Stimulated activated CD8-positive, alpha-beta memory T cell treated with anti-CD3 and anti-CD28 coated beads, Interleukin-15, amount 100 ng/mL, for 4 hours (primary cell): ENCODE measurements around the gene IRAK1.

Source experiments
- DNase-seq, 2 donors: peaks; one replicate each; pipeline ENCODE4 v3.0.0-alpha.2; 2020; ENCODE audit warnings: low read depth in 2 of 2

The IRAK1 gene

DNA sequence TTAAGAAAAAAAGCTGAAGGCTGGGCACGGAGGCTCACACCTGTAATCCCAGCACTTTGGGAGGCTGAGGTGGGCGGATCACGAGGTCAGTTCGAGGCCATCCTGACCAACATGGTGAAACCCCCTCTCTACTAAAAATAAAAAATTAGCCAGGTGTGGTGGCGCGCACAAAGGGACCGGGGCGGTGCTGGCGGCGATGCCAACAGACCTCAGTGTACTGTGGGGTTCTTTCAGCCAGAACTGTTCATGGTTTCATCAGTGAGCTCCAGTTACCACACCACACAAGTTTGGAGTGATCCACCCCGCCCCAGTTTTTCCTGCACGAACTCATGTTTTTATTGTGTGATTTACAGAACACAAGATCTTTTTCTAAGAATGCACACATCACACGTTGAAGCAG lies 21.2 kb upstream of the IRAK1 start:
- DNase-seq = no peak

DNA sequence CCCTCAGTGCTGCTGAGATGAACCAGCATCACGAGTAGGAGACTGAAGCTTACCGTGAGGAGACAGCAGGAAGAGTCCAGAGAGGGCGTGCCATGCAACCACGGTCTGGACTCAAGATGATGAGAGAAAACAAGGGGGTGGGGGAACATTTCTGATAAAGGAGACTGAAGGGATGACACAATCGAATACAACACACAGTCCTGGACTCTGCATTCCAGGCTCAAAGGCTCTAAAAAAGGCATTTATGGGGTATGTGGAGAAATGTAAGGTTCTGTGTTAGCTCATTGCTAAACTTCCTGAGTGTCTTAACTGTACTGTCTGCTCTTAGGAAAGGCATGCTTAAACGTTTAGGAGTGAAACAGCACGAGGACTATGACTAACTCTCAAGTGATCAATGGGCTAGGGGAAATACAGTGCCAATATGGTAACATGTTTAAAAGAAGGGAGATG lies 20.6 kb upstream of the IRAK1 start:
- no peak for DNase-seq

DNA sequence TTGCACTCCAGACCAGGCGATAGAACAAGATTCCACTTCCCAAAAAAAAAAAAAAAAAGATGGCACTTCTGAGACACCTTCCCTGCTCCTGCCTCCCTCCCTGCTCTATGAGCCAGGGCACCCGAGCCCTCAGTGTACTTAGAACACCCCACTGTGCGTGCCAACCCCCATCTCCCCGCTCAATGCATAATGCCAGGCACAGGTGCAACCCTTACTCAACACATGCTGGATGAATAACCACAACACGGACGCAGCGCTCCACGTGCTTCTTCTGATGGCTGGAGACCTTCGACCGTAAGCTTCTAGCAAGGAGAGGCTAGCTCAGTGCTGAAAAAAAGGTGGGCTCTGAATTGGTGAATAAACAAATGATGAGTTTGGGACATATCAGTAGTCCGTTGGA lies 19.9 kb upstream of the IRAK1 start:
- DNase-seq = no peak

DNA sequence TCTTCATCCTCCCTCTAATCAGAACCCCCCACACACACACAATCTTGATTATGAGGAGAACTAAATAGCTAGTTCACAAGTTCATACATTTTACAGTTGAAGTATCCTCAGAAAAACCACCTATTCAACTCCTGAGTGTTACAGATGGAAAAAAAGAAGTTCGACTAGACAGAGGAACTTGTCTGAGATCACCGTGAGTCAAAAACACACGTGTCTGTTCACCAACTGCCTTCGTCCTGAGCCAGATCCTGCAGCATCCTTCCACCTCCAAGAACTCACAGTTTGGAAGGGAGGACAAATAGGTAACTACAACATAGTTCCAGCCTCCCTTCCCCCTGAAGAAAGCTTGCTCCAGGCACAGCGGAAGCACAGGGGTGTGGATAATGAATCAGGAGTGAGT lies 19.0 kb upstream of the IRAK1 start:
- no peak for DNase-seq

DNA sequence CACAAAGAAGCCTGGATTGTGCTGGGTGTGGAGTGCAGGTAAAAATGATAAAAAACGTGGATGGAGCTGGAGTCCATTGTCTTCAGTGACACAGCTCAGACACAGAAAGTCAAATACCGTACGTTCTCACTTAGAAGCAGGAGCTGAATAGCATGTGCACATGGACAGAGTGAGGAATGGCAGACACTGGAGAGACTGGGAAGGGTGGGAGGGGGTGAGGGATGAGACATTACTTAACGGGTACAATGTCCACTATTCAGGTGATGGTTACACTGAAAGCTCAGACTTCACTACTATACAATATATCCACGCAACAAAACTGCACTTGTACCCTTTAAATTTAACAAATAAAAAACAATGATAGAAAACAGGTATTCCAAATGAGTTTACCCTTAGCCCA lies 18.1 kb upstream of the IRAK1 start:
- DNase-seq = no peak

DNA sequence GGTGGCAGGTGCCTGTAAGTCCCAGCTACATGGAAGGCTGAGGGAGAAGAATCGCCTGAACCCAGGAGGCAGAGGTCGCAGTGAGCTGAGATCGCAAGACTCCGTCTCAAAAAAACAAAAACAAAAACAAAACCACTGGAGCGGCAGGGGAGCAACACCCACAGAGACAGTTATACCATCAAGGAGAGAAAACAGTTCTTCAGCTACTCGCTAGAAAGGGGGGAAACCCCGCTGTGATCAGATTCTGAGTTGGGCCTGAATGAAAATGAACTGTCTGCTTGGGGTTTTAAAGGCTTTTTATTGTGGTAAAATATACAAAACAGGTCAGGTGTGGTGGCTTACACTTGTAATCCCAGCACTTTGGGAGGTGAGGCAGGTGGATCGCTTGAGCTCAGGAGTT lies 16.8 kb upstream of the IRAK1 start:
- DNase-seq = no peak

DNA sequence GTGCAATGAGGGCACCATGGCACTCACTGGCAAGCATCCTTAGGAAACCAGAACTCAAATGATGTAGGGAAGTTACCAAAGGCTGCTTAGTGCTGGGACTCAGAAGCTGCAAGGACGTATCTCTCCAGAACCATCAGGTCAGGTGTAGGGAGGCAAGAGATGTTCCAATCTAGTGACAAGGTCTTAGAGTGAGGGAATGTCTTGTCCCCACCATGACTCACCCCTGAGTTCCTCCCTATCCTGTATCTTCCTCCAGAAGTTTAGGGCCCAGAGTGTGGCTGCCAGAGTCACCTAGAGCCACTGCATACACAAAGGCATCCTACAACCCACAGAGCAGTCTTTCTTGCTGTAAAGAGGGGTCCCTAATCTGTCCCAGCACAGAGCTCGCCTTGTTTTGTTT lies 14.1 kb upstream of the IRAK1 start:
- DNase-seq = no peak

DNA sequence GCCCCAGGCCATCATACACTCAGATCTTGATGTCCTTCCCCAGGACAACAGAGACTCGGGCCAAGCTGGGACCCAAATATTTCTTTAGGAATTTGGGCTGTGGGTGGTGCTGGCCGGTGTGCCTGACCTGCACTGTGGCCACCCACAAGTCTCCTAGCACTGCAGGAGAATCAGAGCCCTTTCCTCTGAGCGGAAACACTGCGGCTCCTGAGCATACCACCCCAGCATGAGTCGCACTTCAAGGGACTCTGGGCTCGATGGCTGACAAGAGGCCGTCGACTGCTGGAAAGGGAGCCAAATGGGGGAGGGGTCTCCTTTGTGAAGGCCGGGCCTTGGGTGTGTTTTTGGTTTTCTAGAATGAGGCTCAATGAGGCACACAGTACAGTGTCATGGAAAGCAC lies 13.0 kb upstream of the IRAK1 start:
- DNase-seq = no peak

DNA sequence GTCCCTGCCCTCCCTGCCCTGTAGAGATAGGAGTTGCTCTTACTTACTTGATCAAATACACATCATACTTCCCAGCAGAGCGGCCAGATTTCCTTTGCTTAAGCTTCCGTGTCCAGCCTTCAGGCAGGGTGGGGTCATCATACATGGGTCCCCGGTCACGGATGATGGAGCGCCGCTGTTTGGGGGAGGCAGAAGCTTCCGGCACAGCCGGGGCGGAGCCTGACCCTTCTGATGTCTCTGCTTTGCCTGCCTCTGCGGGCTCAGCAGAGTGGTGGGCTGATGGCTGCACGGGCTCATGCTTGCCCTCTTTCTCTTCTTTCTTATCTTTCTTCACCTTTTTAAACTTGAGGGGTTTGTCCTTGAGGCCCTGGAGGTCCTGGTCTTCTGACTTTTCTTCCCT lies 12.5 kb upstream of the IRAK1 start:
- DNase-seq = no peak

DNA sequence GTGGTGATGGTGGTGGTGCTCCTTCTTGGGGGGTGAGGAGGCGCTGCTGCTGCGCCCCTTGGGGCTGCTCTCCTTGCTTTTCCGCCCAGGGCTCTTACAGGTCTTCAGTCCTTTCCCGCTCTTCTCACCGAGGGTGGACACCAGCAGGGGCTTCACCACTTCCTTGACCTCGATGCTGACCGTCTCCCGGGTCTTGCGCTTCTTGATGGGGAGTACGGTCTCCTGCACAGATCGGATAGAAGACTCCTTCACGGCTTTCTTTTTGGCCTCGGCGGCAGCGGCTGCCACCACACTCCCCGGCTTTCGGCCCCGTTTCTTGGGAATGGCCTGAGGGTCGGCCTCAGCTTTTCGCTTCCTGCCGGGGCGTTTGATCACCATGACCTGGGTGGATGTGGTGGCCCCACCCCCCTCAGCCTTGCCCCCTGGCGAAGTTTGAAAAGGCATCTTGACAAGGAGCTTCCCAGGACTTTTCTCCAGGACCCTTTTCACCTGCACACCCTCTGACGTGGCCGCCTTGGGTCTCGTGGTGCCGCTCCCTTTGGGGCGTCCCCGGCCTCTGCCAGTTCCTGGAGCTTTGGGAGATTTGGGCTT lies 11.1 kb upstream of the IRAK1 start:
- DNase-seq = no peak

DNA sequence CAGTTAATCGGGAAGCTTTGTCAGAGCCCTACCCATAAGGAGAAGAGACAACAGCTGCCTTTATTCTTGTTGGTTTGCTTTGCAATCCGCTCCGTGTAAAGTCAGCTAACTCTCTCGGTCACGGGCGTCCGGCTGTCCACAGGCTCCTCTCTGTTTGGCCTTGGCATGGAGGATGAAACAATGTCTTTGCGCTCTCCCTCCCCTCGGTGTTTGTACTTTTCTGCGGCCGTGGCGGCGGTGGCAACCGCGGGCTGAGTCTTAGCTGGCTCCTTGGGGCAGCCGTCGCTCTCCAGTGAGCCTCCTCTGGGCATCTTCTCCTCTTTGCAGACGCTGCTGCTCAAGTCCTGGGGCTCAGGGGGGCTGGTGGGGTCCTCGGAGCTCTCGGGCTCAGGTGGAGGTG lies 10.6 kb upstream of the IRAK1 start:
- no peak for DNase-seq

DNA sequence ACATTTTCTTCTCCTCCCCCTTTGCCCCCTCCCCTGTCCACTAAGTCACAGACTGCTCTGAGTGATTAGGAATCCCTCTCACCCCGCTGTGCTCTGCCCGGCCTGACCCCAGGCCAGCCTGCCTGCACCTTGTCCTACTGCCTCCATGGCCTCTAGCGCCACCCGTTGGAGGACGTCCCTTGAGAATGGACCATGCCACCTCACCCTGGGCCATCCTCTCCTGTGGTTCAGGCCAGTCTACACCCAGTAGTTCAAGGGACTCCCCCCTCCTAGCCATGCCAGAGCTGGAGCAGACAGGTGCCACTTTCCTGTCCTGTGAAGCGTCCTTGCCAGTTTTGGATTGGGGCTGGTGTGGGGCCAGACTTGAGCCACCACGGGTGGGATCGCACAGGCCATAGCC lies 9.7 kb upstream of the IRAK1 start:
- no peak for DNase-seq

DNA sequence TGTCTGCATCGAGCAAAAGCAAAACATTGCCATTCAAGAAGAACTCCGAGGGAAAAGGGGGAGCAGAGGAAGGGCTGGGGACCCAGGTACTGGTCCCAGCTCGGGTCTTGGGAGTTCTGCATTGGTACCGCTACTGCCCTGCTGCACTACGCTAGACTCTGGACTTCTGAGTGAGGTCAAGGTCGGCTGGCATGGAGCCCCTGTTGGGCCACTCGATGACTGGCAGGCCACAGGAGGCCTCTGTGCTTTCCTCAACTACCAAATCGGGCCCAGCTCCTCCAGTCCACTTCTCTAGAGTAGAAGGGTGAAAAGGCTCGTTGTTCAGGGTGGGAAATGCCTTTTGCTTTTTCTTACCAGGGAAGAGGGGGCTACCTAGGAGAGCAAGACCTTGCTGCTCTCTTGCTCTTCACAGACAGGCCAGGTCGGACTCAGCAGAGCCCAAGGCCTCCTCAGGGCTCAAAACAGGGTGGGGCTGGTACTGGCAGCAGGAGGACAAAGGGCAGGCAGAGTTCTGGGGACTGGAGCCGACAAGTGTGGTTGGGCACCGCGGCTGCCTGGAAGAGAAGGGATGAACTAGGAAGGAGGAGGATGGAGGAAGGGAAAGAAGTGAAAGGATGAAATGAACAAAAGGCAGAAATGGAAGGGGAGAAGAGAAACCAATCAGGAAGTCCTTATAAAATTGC lies 8.9 kb upstream of the IRAK1 start:
- DNase-seq = no peak

DNA sequence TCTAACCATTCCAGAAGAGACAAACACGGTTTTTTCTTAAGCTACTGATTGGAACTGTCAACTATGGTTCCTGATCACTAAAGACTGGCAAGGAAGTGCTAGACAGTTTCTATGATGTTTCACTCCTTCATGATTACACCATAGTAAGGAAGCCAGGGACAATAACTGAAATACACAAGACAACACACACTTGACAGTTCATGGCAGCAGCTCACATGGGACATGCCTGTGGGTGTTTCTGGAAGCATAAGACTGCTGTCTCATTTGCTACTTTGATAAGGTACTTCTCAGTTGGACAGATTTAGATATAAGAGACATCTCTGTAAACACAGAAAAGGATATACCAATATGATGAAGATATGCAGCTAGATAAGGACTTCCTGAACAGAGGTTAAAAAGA lies 8.3 kb upstream of the IRAK1 start:
- no peak for DNase-seq

DNA sequence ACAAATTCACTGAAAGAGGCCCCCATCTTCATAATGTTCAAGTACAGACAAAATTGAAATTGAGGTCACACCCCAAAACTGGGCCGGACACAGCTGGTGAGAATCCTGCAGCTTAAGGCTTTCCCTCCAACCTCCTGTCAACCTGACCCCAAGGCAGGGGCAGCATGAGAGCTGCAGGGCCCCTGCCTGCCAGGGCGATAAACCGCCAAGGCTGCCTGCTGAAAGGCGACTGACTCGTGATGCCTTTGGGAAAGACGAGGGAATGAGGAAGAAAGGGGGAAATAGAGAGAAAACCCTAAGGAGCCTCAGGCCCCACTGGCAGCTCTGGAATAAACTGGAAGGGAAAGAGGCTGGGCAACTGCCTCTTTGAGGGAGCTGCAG lies 7.3 kb upstream of the IRAK1 start:
- no peak for DNase-seq

DNA sequence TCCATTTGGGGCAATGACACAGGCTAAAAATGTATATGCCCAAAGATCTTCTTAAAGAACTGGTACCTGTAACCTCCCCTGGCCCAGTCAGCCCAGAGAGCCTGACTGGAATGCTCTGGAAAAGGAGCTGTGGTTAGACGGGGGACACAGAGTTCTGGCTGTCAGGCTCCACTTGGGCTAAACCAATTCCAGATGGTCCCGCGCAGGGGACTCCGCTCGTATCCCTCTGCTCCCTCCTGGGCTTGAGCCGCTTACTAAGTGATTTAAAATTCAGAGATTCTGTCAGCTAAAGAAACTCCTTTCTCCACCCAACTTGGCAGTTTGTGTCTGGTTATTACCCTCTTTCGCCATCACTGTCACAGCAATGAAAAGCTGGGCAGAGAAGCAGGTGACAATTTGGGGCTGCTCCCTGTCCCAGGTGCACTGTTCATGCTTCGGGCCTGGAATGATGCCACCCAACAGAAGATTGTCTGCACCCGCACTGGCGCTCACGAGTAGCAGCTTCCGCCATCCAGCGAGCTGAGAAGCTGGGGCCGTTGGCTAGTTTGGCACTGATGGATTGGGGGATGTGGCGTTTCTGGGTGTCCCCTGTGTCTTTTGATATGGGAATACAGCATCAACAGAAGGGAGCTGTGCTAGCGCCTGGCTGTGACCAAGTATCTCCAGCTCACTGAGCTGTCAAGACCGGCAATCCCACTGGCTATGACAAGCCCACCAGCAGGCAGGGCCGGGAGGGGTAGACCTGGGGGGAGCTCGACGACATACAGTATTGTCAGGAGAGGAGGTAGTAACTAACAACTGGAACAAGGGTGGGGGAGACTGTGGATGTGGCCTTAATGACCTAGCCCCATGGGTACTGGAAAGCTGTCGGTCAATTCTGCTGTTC lies 6.7 kb upstream of the IRAK1 start:
- no peak for DNase-seq

DNA sequence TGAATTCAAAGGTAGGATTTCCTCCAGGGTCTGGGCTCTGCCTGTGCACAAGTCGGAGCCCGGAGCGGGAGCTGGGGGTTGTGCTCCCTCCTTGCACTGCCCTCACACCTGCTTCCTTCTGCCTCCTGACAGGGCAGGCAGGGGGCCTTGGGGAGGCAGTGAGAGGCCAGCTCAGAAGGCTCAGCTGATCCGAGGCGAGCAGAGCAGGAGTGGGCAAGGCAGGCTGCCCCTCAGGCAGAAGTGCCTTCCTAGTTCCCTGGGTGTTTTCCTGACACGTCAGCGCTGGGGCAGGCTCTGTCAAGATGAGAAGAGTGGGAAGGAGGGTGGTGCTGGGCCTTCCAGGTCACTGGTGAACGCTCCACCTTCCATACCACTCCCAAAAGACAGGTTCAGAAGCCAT lies 5.5 kb upstream of the IRAK1 start:
- DNase-seq = no peak

DNA sequence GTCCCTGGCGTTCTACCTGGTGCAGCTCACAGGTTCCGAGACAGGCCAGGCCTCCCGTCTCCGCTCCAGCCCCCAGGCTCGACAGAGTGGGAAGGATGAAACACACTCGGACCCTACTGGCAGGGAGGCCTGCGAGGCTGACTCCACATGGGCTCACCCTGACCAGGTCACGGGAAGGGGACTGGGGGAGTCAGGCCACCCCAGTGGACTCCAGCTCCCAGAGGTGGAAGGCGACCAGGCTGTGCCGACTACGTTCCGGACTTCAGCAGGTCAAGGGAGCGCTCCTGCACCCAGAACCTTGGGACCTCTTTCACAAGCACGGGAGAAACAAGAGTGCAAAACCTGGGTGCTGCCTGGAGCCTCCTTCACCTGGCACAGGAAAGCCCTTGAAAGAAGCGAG lies 4.6 kb upstream of the IRAK1 start:
- DNase-seq = no peak

DNA sequence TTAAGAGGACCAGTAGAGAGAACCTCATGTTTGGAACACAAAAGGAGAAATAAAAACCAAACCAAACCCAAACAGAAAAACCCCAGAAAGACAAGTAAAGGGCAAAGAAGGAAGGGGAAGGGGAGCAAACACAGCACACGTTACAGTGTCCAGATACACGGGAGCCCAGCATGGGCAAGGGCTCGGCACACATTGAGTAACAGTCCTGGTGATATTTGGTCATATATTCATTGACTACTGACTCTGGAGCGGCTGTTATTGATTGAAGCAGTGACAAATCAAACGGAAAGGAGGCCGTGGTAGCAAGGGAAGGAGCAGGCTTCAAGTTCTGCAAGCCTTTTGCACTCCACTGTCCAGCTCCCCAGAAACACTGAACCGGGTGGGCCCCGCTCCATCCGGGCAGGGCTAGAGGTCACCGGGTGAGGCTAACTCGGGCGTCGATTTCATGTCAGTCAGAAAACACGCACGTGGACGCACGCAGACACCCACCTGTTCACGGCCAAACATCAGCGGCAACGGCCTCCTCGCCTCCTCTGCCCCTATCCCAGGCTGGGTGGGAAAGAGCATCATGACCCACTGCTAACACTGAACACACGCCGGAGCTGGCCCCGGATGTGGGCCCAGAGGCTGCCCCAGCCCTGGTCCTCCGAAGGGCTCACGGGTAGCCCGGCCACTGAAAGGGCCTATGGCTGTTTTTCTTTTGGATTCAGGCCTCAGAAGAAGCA lies 3.7 kb upstream of the IRAK1 start:
- DNase-seq = no peak

DNA sequence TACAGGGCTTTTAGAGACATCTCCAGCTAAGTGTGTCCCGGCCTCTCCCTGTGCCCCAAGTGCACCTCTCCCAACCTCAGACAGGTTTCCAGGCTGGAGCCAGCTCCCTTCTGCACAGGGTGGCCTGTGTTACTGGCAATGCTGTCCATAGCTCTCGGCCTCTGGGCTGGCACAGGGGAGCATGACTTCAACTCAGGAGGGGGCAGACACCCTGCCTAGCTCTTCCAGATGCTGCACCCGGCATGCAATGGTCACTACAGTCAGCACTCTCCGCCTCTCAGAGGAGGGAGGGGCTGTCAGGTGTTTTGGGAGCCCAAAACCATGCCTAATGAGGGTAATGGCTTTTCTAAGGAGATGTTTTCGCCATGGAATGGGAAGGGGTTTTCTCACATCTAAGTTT lies 2.4 kb upstream of the IRAK1 start:
- no peak for DNase-seq

DNA sequence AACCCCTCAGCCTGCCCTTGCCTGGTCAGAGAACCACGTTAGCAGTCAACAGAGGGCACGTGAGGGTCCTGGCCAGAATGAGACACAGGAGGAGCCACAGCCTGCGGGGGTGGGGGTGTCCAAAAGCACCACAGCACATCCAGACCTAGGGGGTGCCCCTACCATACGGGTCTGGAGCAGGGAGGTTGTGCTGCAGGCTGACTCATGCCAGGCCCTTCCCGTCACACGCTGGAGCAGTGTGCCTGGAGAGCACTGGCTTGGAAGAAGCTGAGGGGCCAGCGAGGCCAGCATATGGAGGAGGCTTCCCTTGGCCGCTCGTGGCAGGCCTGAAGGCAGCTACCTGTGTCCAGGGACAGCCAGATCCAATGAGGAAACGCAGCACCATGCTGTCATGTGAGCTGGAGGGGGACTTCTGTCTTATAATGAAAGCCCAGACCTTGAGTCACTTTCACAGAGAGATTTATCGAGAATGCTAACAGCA lies 1.5 kb upstream of the IRAK1 start:
- no peak for DNase-seq

DNA sequence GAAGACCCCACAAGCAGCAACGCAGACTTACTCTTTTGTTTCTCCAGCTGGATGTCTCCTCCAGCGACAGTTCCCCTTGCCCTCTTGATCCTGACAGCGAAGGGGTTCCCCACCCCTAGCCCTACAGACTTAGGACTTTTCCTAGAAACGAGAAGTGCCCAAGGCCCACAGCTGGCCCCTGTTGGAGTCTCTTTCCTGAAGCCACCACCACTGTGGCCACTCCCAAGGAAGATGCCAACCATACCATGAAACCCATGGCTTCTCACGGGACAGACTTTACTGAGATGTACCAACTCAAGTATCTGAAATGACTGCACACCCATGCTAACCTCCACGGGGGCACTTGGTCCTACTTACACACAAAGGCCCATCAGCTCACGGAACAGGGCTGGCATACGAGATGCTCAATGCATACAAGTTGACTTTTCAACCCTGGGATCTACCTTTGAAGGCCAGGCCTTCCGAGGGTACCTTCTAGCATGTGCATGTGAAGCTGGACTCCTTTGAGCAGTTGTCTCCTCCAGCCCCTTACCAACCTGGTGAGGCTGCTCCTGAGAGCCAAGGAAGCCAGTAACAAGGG lies 924 bp upstream of the IRAK1 start:
- no peak for DNase-seq
